HEK293 (cell line): Measurements from ENCODE around the gene PCNX3.

Experiments
- BCL6B ChIP-seq: fragments of 450-650 bp; formaldehyde crosslinking; IDR thresholded peaks from 2 replicates; pipeline ENCODE4 v1.5.1; 2017; ENCODE audit warnings: missing biosample characterization, missing genetic modification characterization
- HOXA7 ChIP-seq: sonication (generic); formaldehyde crosslinking; IDR thresholded peaks from 2 replicates; pipeline ENCODE4 v1.8.1; 2022; ENCODE audit warnings: missing genetic modification reagents, borderline replicate concordance
- KLF16 ChIP-seq: fragments of 450-650 bp; formaldehyde crosslinking; IDR thresholded peaks from 2 replicates; pipeline ENCODE4 v1.5.1; 2017; ENCODE audit warnings: missing biosample characterization, missing genetic modification characterization
- TCF7L2 ChIP-seq: IDR thresholded peaks from 2 replicates; pipeline ENCODE4 v1.6.1; 2011; ENCODE audit warnings: low read depth, mild to moderate bottlenecking, inconsistent platforms, low read length, moderate library complexity, borderline replicate concordance
- YY2 ChIP-seq: fragments of 450-650 bp; formaldehyde crosslinking; IDR thresholded peaks from 2 replicates; pipeline ENCODE4 v1.5.1; 2016; ENCODE audit warnings: missing biosample characterization, missing genetic modification characterization
- ZFP41 ChIP-seq: fragments of 450-650 bp; formaldehyde crosslinking; IDR thresholded peaks from 2 replicates; pipeline ENCODE4 v1.5.1; 2016; ENCODE audit warnings: missing biosample characterization, missing genetic modification characterization, borderline replicate concordance
- ZNF112 ChIP-seq: fragments of 450-650 bp; formaldehyde crosslinking; IDR thresholded peaks from 2 replicates; pipeline ENCODE4 v1.5.0; 2017; ENCODE audit warnings: missing biosample characterization, missing genetic modification characterization
- ZNF132 ChIP-seq: fragments of 450-650 bp; formaldehyde crosslinking; IDR thresholded peaks from 2 replicates; pipeline ENCODE4 v1.5.1; 2017; ENCODE audit warnings: missing biosample characterization, missing genetic modification characterization, borderline replicate concordance
- ZNF138 ChIP-seq: fragments of 450-650 bp; formaldehyde crosslinking; IDR thresholded peaks from 2 replicates; pipeline ENCODE4 v1.5.1; 2016; ENCODE audit warnings: missing biosample characterization, missing genetic modification characterization, borderline replicate concordance
- ZNF292 ChIP-seq: fragments of 450-650 bp; formaldehyde crosslinking; IDR thresholded peaks from 2 replicates; pipeline ENCODE4 v1.5.1; 2016; ENCODE audit warnings: low read depth, missing biosample characterization, missing genetic modification characterization, borderline replicate concordance
- ZNF302 ChIP-seq: fragments of 450-650 bp; formaldehyde crosslinking; IDR thresholded peaks from 2 replicates; pipeline ENCODE4 v1.5.1; 2016; ENCODE audit warnings: missing biosample characterization, missing genetic modification characterization, low read depth
- ZNF398 ChIP-seq: fragments of 450-650 bp; formaldehyde crosslinking; IDR thresholded peaks from 2 replicates; pipeline ENCODE4 v1.5.1; 2017; ENCODE audit warnings: missing biosample characterization, missing genetic modification characterization
- ZNF530 ChIP-seq: fragments of 450-650 bp; formaldehyde crosslinking; IDR thresholded peaks from 2 replicates; pipeline ENCODE4 v1.5.1; 2016; ENCODE audit warnings: low read depth, missing biosample characterization, missing genetic modification characterization
- ZNF571 ChIP-seq: fragments of 450-650 bp; formaldehyde crosslinking; IDR thresholded peaks from 2 replicates; pipeline ENCODE4 v1.5.0; 2017; ENCODE audit warnings: missing biosample characterization, missing genetic modification characterization
- ZNF621 ChIP-seq: fragments of 450-650 bp; formaldehyde crosslinking; IDR thresholded peaks from 2 replicates; pipeline ENCODE4 v1.5.1; 2017; ENCODE audit warnings: missing biosample characterization, missing genetic modification characterization
- ZNF645 ChIP-seq: fragments of 450-650 bp; formaldehyde crosslinking; IDR thresholded peaks from 2 replicates; pipeline ENCODE4; 2016; ENCODE audit warnings: missing biosample characterization, missing genetic modification characterization
- ZNF664 ChIP-seq: fragments of 450-650 bp; formaldehyde crosslinking; IDR thresholded peaks from 2 replicates; pipeline ENCODE4 v1.5.1; 2016; ENCODE audit warnings: missing biosample characterization, missing genetic modification characterization
- ZNF677 ChIP-seq: fragments of 450-650 bp; IDR thresholded peaks from 2 replicates; pipeline ENCODE4 v1.5.0; 2018; ENCODE audit warnings: missing biosample characterization, mild to moderate bottlenecking, missing genetic modification characterization, moderate library complexity
- ZNF707 ChIP-seq: fragments of 450-650 bp; formaldehyde crosslinking; IDR thresholded peaks from 2 replicates; pipeline ENCODE4 v1.5.1; 2016; ENCODE audit warnings: missing biosample characterization, missing genetic modification characterization
- ZNF776 ChIP-seq: fragments of 450-650 bp; formaldehyde crosslinking; IDR thresholded peaks from 2 replicates; pipeline ENCODE4 v1.5.0; 2017; ENCODE audit warnings: missing biosample characterization, missing genetic modification characterization, borderline replicate concordance
- TF ChIP-seq, protein P1 (sequence below): fragments of 450-650 bp; formaldehyde crosslinking; IDR thresholded peaks from 2 replicates; pipeline ENCODE4 v1.5.0; 2017; ENCODE audit warnings: missing biosample characterization, missing genetic modification characterization, borderline replicate concordance
- TF ChIP-seq, protein P2 (sequence below): fragments of 450-650 bp; formaldehyde crosslinking; IDR thresholded peaks from 2 replicates; pipeline ENCODE4 v1.5.1; 2016; ENCODE audit warnings: missing biosample characterization, missing genetic modification characterization
- TF ChIP-seq, protein P3 (sequence below): fragments of 450-650 bp; formaldehyde crosslinking; IDR thresholded peaks from 2 replicates; pipeline ENCODE4 v1.5.1; 2016; ENCODE audit warnings: missing biosample characterization, missing genetic modification characterization
- TF ChIP-seq, protein P4 (sequence below): fragments of 450-650 bp; formaldehyde crosslinking; IDR thresholded peaks from 2 replicates; pipeline ENCODE4 v1.5.1; 2016; ENCODE audit warnings: missing biosample characterization, missing genetic modification characterization, low read depth
- TF ChIP-seq, protein P5 (sequence below): fragments of 450-650 bp; formaldehyde crosslinking; IDR thresholded peaks from 2 replicates; pipeline ENCODE4 v1.5.1; 2017; ENCODE audit warnings: missing biosample characterization, missing genetic modification characterization

PCNX3 gene

DNA sequence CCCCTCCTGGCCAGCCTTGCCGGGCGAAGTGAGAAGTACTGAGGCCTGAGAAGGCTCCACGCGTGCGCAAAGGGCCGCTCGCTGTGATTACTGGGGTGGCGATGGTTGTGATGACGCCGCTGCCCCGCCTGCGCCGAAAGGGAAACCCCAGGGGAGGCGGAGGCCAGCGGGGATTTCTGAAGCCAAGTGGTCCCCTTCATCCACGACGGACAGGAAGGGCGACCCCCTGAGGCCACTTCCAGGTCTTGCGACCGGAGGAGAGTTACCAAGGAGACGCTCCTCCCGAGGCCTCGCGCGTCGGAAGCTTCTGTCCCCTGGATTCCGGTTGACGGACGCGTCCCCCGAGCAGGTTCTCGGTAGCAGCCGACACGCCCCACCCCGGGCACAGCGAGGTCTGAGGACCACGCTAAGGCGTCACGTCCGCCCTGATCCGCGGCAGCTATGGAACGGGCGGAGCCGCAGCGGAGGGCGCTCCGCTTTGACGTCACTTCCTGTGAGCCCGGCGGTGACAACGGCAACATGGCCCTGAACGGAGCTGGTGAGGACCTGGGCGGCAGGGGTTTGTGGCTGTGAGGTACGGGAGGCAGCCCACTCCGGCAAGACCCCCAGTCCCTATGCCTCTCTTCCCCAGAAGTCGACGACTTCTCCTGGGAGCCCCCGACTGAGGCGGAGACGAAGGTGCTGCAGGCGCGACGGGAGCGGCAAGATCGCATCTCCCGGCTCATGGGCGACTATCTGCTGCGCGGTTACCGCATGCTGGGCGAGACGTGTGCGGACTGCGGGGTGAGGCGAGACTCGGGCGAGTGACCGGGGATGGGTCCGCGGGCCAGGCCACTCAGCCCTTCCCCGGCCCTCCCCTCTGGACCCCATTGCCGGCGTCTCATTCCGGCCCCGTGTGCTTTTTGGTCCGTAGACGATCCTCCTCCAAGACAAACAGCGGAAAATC, 45.3 kb upstream of the PCNX3 start, which contains the start of gene ZNRD2 (continued):
- TF ChIP-seq ZNF530 (tag by site-specific recombination) (no peak), ZNF398 (tag by site-specific recombination) (peak; percentile 33; the same call in 1 of the 2 replicates), TCF7L2 (0 out of 2 replicates have a peak, but pooled peaks have one; percentile 35), KLF16 (tag by site-specific recombination) (peak; percentile 84), ZNF292 (tag by site-specific recombination) (no peak), ZNF132 (tag by site-specific recombination) (no peak), ZNF664 (no peak), HOXA7 (CRISPR knock-in tag) (no peak), YY2 (tag by site-specific recombination) (peak; percentile 90), ZNF112 (tag by site-specific recombination) (no peak), ZNF677 (tag by site-specific recombination) (no peak), ZNF707 (tag by site-specific recombination) (no peak), ZNF302 (tag by site-specific recombination) (no peak), ZFP41 (tag by site-specific recombination) (no peak), ZNF645 (no peak), BCL6B (tag by site-specific recombination) (no peak), ZNF776 (tag by site-specific recombination) (no peak), ZNF138 (tag by site-specific recombination) (no peak), ZNF571 (tag by site-specific recombination) (no peak), ZNF621 (tag by site-specific recombination) (no peak)
- TF ChIP-seq, protein P1, sequence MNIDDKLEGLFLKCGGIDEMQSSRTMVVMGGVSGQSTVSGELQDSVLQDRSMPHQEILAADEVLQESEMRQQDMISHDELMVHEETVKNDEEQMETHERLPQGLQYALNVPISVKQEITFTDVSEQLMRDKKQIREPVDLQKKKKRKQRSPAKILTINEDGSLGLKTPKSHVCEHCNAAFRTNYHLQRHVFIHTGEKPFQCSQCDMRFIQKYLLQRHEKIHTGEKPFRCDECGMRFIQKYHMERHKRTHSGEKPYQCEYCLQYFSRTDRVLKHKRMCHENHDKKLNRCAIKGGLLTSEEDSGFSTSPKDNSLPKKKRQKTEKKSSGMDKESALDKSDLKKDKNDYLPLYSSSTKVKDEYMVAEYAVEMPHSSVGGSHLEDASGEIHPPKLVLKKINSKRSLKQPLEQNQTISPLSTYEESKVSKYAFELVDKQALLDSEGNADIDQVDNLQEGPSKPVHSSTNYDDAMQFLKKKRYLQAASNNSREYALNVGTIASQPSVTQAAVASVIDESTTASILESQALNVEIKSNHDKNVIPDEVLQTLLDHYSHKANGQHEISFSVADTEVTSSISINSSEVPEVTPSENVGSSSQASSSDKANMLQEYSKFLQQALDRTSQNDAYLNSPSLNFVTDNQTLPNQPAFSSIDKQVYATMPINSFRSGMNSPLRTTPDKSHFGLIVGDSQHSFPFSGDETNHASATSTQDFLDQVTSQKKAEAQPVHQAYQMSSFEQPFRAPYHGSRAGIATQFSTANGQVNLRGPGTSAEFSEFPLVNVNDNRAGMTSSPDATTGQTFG (tag by site-specific recombination): no peak
- TF ChIP-seq, protein P2, sequence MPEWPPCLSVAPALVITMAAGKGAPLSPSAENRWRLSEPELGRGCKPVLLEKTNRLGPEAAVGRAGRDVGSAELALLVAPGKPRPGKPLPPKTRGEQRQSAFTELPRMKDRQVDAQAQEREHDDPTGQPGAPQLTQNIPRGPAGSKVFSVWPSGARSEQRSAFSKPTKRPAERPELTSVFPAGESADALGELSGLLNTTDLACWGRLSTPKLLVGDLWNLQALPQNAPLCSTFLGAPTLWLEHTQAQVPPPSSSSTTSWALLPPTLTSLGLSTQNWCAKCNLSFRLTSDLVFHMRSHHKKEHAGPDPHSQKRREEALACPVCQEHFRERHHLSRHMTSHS: no peak
- TF ChIP-seq, protein P3, sequence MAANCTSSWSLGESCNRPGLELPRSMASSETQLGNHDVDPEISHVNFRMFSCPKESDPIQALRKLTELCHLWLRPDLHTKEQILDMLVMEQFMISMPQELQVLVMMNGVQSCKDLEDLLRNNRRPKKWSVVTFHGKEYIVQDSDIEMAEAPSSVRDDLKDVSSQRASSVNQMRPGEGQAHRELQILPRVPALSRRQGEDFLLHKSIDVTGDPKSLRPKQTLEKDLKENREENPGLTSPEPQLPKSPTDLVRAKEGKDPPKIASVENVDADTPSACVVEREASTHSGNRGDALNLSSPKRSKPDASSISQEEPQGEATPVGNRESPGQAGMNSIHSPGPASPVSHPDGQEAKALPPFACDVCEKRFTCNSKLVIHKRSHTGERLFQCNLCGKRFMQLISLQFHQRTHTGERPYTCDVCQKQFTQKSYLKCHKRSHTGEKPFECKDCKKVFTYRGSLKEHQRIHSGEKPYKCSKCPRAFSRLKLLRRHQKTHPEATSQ (tag by site-specific recombination): peak; percentile 68
- TF ChIP-seq, protein P4, sequence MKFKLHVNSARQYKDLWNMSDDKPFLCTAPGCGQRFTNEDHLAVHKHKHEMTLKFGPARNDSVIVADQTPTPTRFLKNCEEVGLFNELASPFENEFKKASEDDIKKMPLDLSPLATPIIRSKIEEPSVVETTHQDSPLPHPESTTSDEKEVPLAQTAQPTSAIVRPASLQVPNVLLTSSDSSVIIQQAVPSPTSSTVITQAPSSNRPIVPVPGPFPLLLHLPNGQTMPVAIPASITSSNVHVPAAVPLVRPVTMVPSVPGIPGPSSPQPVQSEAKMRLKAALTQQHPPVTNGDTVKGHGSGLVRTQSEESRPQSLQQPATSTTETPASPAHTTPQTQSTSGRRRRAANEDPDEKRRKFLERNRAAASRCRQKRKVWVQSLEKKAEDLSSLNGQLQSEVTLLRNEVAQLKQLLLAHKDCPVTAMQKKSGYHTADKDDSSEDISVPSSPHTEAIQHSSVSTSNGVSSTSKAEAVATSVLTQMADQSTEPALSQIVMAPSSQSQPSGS (tag by site-specific recombination): peak; percentile 74; the same call in 1 of the 2 replicates
- TF ChIP-seq, protein P5, sequence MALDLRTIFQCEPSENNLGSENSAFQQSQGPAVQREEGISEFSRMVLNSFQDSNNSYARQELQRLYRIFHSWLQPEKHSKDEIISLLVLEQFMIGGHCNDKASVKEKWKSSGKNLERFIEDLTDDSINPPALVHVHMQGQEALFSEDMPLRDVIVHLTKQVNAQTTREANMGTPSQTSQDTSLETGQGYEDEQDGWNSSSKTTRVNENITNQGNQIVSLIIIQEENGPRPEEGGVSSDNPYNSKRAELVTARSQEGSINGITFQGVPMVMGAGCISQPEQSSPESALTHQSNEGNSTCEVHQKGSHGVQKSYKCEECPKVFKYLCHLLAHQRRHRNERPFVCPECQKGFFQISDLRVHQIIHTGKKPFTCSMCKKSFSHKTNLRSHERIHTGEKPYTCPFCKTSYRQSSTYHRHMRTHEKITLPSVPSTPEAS (tag by site-specific recombination): no peak
